ENCODE results near the gene ABTB1. TPM values are rescaled to one million over a fixed set of nuclear protein-coding genes. Genes with fewer than 3 reads are reported as not detected.

The ABTB1 gene
- total and polyA plus RNA-seq, 2 donors (not counting 1 experiment from before 2014, with no cell fraction given): 141 to 259 TPM

DNA sequence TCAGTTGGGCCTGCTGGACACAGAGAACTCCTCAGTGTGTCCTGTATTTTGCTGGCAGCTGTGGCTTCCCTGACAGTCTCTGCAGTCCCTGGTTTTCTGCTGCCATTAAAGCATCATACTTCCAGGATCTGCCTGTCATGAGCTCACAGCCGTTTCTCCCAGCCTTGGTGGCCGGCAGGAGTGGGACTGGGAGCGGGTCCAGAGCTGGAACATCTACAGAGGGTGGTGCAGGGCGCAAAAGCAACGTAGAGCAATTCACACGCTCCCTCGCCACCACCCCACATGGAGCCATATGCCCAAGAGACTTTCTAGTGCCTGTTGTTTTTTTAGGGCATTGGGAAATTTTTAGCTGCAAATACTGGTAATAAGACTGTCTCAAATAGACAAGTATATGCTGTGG is 33.6 kb downstream of the ABTB1 start:
- no peak overlapping the region for H3K4me3 Mint-ChIP-seq
- Histone ChIP-seq H2AFZ (ENCODE audit: insufficient read depth, low read depth, low read length, poor library complexity, severe bottlenecking) (no peak overlapping the region), H3K36me3 (replicated peaks in 1 of 2; ENCODE audit: control extremely low read depth in 1 of 2, control insufficient read depth in 1 of 2, extremely low read depth in 1 of 2, insufficient read depth in 2 of 2, low read length in 1 of 2) (no peaks in the 10 kb centered on the region), H3K9ac (ENCODE audit: low read length) (no peak overlapping the region), H3K4me3 (ENCODE audit: control extremely low read depth in 1 of 5, extremely low read depth in 1 of 5, insufficient read depth in 1 of 5, low read depth in 2 of 5, low read length in 4 of 5) (no peak overlapping the region), H3K27ac (ENCODE audit: low read length in 2 of 2) (no peak overlapping the region), H3K4me1 (ENCODE audit: control insufficient read depth in 2 of 2, insufficient read depth in 2 of 2, low read length in 2 of 2) (no peaks in the 10 kb centered on the region), H3K27me3 (replicated peaks in 1 of 4; ENCODE audit: control extremely low read depth in 1 of 4, control insufficient read depth in 3 of 4, insufficient read depth in 4 of 4, low read length in 3 of 4) (no peaks in the 10 kb centered on the region), H4K20me1 (ENCODE audit: control insufficient read depth, insufficient read depth, low read length, poor library complexity, severe bottlenecking) (no peaks in the 10 kb centered on the region), H3K9me3 (ENCODE audit: control extremely low read depth in 1 of 3, control insufficient read depth in 2 of 3, insufficient read depth in 1 of 3, low read length in 2 of 3) (no peaks in the 10 kb centered on the region), H3K4me2 (replicated peaks; ENCODE audit: low read depth, low read length, poor library complexity, severe bottlenecking) (no peak overlapping the region), H3K79me2 (ENCODE audit: control insufficient read depth, insufficient read depth, low read length) (no peaks in the 10 kb centered on the region)
- DNase-seq (no peak), ATAC-seq (ENCODE audit: low read depth) (no peak)
- CTCF ChIA-PET: no interaction called here
- H3K4me1 Mint-ChIP-seq: no peaks in the 10 kb centered on the region
- intact Hi-C loops (cut with micrococcal nuclease): no loop called here
- 90% methylated on average over 4 of the region's 7 CpGs for whole genome bisulfite sequencing (ENCODE audit: insufficient coverage)
- H3K27ac Mint-ChIP-seq: no peak overlapping the region
- H3K27me3 Mint-ChIP-seq: no peaks in the 10 kb centered on the region
- POLR2A ChIA-PET: no interaction called here
- no peak for TF ChIP-seq EZH2 (IDR thresholded peaks at IDR 0.05; ENCODE audit: borderline replicate concordance, insufficient read depth, low read depth, low read length, poor library complexity, severe bottlenecking)
- TF ChIP-seq, protein P1, sequence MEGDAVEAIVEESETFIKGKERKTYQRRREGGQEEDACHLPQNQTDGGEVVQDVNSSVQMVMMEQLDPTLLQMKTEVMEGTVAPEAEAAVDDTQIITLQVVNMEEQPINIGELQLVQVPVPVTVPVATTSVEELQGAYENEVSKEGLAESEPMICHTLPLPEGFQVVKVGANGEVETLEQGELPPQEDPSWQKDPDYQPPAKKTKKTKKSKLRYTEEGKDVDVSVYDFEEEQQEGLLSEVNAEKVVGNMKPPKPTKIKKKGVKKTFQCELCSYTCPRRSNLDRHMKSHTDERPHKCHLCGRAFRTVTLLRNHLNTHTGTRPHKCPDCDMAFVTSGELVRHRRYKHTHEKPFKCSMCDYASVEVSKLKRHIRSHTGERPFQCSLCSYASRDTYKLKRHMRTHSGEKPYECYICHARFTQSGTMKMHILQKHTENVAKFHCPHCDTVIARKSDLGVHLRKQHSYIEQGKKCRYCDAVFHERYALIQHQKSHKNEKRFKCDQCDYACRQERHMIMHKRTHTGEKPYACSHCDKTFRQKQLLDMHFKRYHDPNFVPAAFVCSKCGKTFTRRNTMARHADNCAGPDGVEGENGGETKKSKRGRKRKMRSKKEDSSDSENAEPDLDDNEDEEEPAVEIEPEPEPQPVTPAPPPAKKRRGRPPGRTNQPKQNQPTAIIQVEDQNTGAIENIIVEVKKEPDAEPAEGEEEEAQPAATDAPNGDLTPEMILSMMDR (IDR thresholded peaks at IDR 0.05): no peak
- H3K9me3 Mint-ChIP-seq (ENCODE audit: insufficient read depth): peaks cover 4% of the 10 kb centered on the region

DNA sequence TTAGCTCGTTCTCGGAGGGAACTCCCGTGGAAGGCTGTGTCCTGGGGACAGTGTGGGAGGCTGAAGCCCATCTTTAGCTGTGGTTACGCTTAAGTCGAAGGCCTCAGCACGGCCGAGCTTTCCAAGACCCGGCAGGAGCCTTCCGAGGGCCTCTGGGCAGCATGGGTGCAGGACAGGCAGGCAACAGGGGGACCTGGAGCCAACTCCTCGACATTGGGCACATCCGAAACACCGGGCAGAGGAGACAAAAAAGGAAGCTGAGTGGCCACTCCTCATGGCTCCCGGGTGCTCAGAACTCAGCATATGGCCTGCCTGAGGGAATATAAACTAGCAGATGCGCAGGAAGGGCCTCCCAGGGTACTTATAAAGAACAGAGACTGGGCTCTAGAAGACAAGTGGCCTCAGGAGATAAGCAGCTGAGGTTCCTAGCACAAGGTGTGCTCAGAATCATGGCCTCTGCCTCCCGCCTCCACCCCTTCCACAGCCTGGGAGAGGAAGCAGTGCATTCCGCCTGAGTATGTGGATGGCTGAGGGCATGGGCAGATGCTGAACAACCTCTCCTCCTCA is 34.1 kb downstream of the ABTB1 start:
- no peaks in the 10 kb centered on the region for H3K27me3 Mint-ChIP-seq
- DNase-seq: no peak
- ChIA-PET CTCF (interaction anchor here (0.7 kb wide), 1 partner anchor 27 kb away, joined by 3 read pairs; no protein-coding TSS in a partner anchor), POLR2A (no interaction called here)
- no peak for ATAC-seq (ENCODE audit: low read depth)
- 95% methylated on average over 14 of the region's 16 CpGs for WGBS (ENCODE audit: insufficient coverage)
- no peaks in the 10 kb centered on the region for H3K79me2 ChIP-seq (ENCODE audit: control insufficient read depth, insufficient read depth, low read length)
- no peaks in the 10 kb centered on the region for H3K4me1 Mint-ChIP-seq
- H2AFZ ChIP-seq (ENCODE audit: insufficient read depth, low read depth, low read length, poor library complexity, severe bottlenecking): no peak overlapping the region
- H3K4me3 Mint-ChIP-seq: no peak overlapping the region
- no peak overlapping the region for H3K27ac ChIP-seq (ENCODE audit: low read length in 2 of 2)
- H3K9ac ChIP-seq (ENCODE audit: low read length): no peak overlapping the region
- H3K27me3 ChIP-seq (replicated peaks in 1 of 4; ENCODE audit: control extremely low read depth in 1 of 4, control insufficient read depth in 3 of 4, insufficient read depth in 4 of 4, low read length in 3 of 4): no peaks in the 10 kb centered on the region
- intact Hi-C loops (cut with micrococcal nuclease): no loop called here
- no peaks in the 10 kb centered on the region for H3K4me1 ChIP-seq (ENCODE audit: control insufficient read depth in 2 of 2, insufficient read depth in 2 of 2, low read length in 2 of 2)
- H3K27ac Mint-ChIP-seq: no peak overlapping the region
- no peaks in the 10 kb centered on the region for H3K36me3 ChIP-seq (replicated peaks in 1 of 2; ENCODE audit: control extremely low read depth in 1 of 2, control insufficient read depth in 1 of 2, extremely low read depth in 1 of 2, insufficient read depth in 2 of 2, low read length in 1 of 2)
- H3K9me3 Mint-ChIP-seq (ENCODE audit: insufficient read depth): peaks cover 4% of the 10 kb centered on the region
- H4K20me1 ChIP-seq (ENCODE audit: control insufficient read depth, insufficient read depth, low read length, poor library complexity, severe bottlenecking): no peaks in the 10 kb centered on the region
- no peak overlapping the region for H3K4me3 ChIP-seq (ENCODE audit: control extremely low read depth in 1 of 5, extremely low read depth in 1 of 5, insufficient read depth in 1 of 5, low read depth in 2 of 5, low read length in 4 of 5)
- H3K9me3 ChIP-seq (ENCODE audit: control extremely low read depth in 1 of 3, control insufficient read depth in 2 of 3, insufficient read depth in 1 of 3, low read length in 2 of 3): no peaks in the 10 kb centered on the region
- TF ChIP-seq, protein P1 (IDR thresholded peaks at IDR 0.05): no peak
- TF ChIP-seq EZH2 (IDR thresholded peaks at IDR 0.05; ENCODE audit: borderline replicate concordance, insufficient read depth, low read depth, low read length, poor library complexity, severe bottlenecking): no peak
- H3K4me2 ChIP-seq (replicated peaks; ENCODE audit: low read depth, low read length, poor library complexity, severe bottlenecking): no peak overlapping the region
